SK-N-SH (cell line): Measurements from ENCODE around the gene DUS2. TPM values are rescaled to one million over a fixed set of nuclear protein-coding genes. Genes with fewer than 3 reads are reported as not detected.

Experiments
- CTCF ChIA-PET: fragments of 300-600, 350-600 bp; formaldehyde crosslinking; extraction: SDS; loops from one replicate; lab custom pipeline; 2021; lab: Yijun Ruan, JAX
- POLR2A ChIA-PET: fragments of 350-600 bp; sonication (Branson Sonifier 250); formaldehyde crosslinking; extraction: SDS; loops from one replicate; lab custom pipeline; 2020; ENCODE audit warnings: antibody characterized with exemption, inconsistent platforms; lab: Yijun Ruan, JAX
- DNase-seq: peaks from one replicate; pipeline ENCODE4 v3.0.0; 2012
- H2AFZ ChIP-seq: fragments of 200-600 bp; sonication (generic); 2 replicates; pipeline ENCODE4 v1.8.1; 2016; ENCODE audit warnings: antibody characterized with exemption, mild to moderate bottlenecking, low read depth
- H3F3A ChIP-seq: fragments of 200-600 bp; sonication (generic); replicated peaks from 2 replicates; pipeline ENCODE3; 2016; ENCODE audit warnings: antibody characterized with exemption, mild to moderate bottlenecking; ENCODE audit not compliant: insufficient read depth
- H3K27ac ChIP-seq, 2 experiments: fragments of 200-500 bp in 1 of 2; fragments of 200-600 bp in 1 of 2; sonication (Bioruptor generic) in 1 of 2; sonication (generic), shearing (Covaris generic) in 1 of 2; 2 replicates each; pipeline versions ENCODE4 v1.5.1 to v1.6.1; 2014 to 2016; ENCODE audit warnings: low read depth in 2 of 2, inconsistent platforms in 1 of 2, low read length in 1 of 2, mild to moderate bottlenecking in 1 of 2, mixed read lengths in 1 of 2
- H3K27me3 ChIP-seq: fragments of 200-600 bp; sonication (generic), shearing (Covaris generic); 2 replicates; pipeline ENCODE4 v1.6.1; 2016; ENCODE audit warnings: mixed run types; ENCODE audit not compliant: insufficient read depth
- H3K36me3 ChIP-seq, 2 experiments: fragments of 200-500 bp in 1 of 2; fragments of 200-600 bp in 1 of 2; sonication (Bioruptor generic) in 1 of 2; sonication (generic) in 1 of 2; replicated peaks in 1 of 2; 2 replicates each; pipeline versions ENCODE3 to v1.5.1; 2014 to 2016; ENCODE audit warnings: low read length in 1 of 2, mild to moderate bottlenecking in 1 of 2; ENCODE audit not compliant: insufficient read depth in 2 of 2, control insufficient read depth in 1 of 2
- H3K4me1 ChIP-seq, 2 experiments: fragments of 200-500 bp in 1 of 2; fragments of 200-600 bp in 1 of 2; sonication (Bioruptor generic) in 1 of 2; sonication (generic), shearing (Covaris generic) in 1 of 2; 2 replicates each; pipeline versions ENCODE4 v1.5.1 to v1.6.1; 2014 to 2016; ENCODE audit warnings: low read depth in 1 of 2, low read length in 1 of 2, mixed run types in 1 of 2; ENCODE audit not compliant: insufficient read depth in 2 of 2, control insufficient read depth in 1 of 2
- H3K4me2 ChIP-seq: fragments of 200-600 bp; sonication (generic), shearing (Covaris generic); 2 replicates; pipeline ENCODE4 v1.6.1; 2017; ENCODE audit warnings: mixed run types
- H3K4me3 ChIP-seq, 2 experiments: fragments of 200-500 bp in 1 of 2; fragments of 200-600 bp in 1 of 2; sonication (Bioruptor generic) in 1 of 2; sonication (generic), shearing (Covaris generic) in 1 of 2; 2 replicates each; pipeline versions ENCODE4 v1.5.1 to v1.8.1; 2014 to 2016; ENCODE audit warnings: low read depth in 2 of 2, inconsistent platforms in 1 of 2, low read length in 1 of 2, mild to moderate bottlenecking in 1 of 2, mixed read lengths in 1 of 2, moderate library complexity in 1 of 2
- H3K79me2 ChIP-seq: fragments of 200-600 bp; sonication (generic); 2 replicates; pipeline ENCODE4 v1.8.1; 2017; ENCODE audit warnings: mild to moderate bottlenecking; ENCODE audit not compliant: insufficient read depth
- H3K9ac ChIP-seq: fragments of 200-600 bp; sonication (generic); 2 replicates; pipeline ENCODE4 v1.6.1; 2017; ENCODE audit warnings: mixed run types
- H3K9me2 ChIP-seq: fragments of 200-600 bp; sonication (generic); 2 replicates; pipeline ENCODE4 v1.6.1; 2017; ENCODE audit warnings: mixed run types
- H3K9me3 ChIP-seq: fragments of 200-600 bp; sonication (generic); 2 replicates; pipeline ENCODE4 v1.6.1; 2017; ENCODE audit warnings: mixed run types, mild to moderate bottlenecking, moderate library complexity
- H4K20me1 ChIP-seq: fragments of 200-600 bp; sonication (generic); 2 replicates; pipeline ENCODE4 v1.6.1; 2017; ENCODE audit warnings: mild to moderate bottlenecking, mixed run types; ENCODE audit not compliant: insufficient read depth
- CTCF ChIP-seq: fragments of 200-600 bp; sonication (generic); IDR thresholded peaks from 2 replicates; pipeline ENCODE4 v1.6.1; 2017; ENCODE audit warnings: antibody characterized with exemption, mild to moderate bottlenecking, moderate library complexity
- ELF1 ChIP-seq: IDR thresholded peaks from 2 replicates; pipeline ENCODE4 v1.4.0; 2012
- GATA2 ChIP-seq: sonication (generic); formaldehyde crosslinking; IDR thresholded peaks from 2 replicates; pipeline ENCODE4 v1.5.0; 2020; ENCODE audit warnings: mild to moderate bottlenecking, missing genetic modification reagents
- RAD21 ChIP-seq: IDR thresholded peaks from 2 replicates; pipeline ENCODE4 v1.6.1; 2012; ENCODE audit warnings: mild to moderate bottlenecking, low read length
- REST ChIP-seq: IDR thresholded peaks from 2 replicates; pipeline ENCODE4 v1.6.1; 2012; ENCODE audit warnings: mild to moderate bottlenecking, low read depth, low read length, moderate library complexity
- RFX5 ChIP-seq: IDR thresholded peaks from 2 replicates; pipeline ENCODE4 v1.6.1; 2012; ENCODE audit warnings: mild to moderate bottlenecking, improper control_type of control experiment, low read length
- RXRA ChIP-seq: IDR thresholded peaks from 2 replicates; pipeline ENCODE4 v1.4.0; 2012; ENCODE audit warnings: low read depth, mild to moderate bottlenecking, borderline replicate concordance
- SMC3 ChIP-seq: IDR thresholded peaks from 2 replicates; pipeline ENCODE4 v1.6.1; 2012; ENCODE audit warnings: low read depth, low read length, improper control_type of control experiment
- USF2 ChIP-seq: fragments of 150-350 bp; IDR thresholded peaks from 2 replicates; pipeline ENCODE4 v1.6.1; 2017; ENCODE audit warnings: antibody characterized with exemption, low read length, low read depth, borderline replicate concordance
- ZBTB33 ChIP-seq: IDR thresholded peaks from 2 replicates; pipeline ENCODE4 v1.4.0; 2012; ENCODE audit warnings: low read depth, borderline replicate concordance
- WGBS: methylation state at CpG from one replicate; pipeline ENCODE4 v1.1.6; 2017; ENCODE audit warnings: low lambda C conversion rate; 5-methylcytosine and 5-hydroxymethylcytosine counted together
- polyA plus RNA-seq, 3 experiments: library from polyadenylated mRNA; depleted of rRNA; stranded (reverse); fragments of >200 nt; gene quantifications; 2 replicates each; pipeline ENCODE4 v1.2.3, GENCODE V29; 2012

The DUS2 gene
- polyA plus RNA-seq, 1 of the 3 experiments (the other 2 are of a cell fraction), result 16.1 TPM

GRCh38 chr16:68065716-68066305 is 42.7 kb downstream of the DUS2 start:
- no peak for DNase-seq
- peaks cover 39% of the 10 kb centered on the region for H3F3A ChIP-seq
- H3K9me3 ChIP-seq, result no peaks in the 10 kb centered on the region
- H3K9me2 ChIP-seq, result no peaks in the 10 kb centered on the region
- no peak overlapping the region for H2AFZ ChIP-seq
- ChIA-PET POLR2A (no interaction called here), CTCF (interaction anchor here (0.7 to 2.5 kb wide), 21 partner anchors 10 to 194 kb away, joined by 3 to 12 read pairs (median 4); no protein-coding TSS in a partner anchor)
- no peak overlapping the region for H3K4me3 ChIP-seq
- TF ChIP-seq ZBTB33, result no peak
- no peak for TF ChIP-seq SMC3
- no peak for TF ChIP-seq RFX5
- TF ChIP-seq CTCF, result no peak
- no peak for TF ChIP-seq REST
- no peak for TF ChIP-seq GATA2 (CRISPR knock-in tag)
- TF ChIP-seq RXRA, result no peak
- TF ChIP-seq RAD21, result no peak
- TF ChIP-seq ELF1, result no peak
- no peak for TF ChIP-seq USF2
- peak overlapping the region; percentile 55 for H3K4me2 ChIP-seq
- 79% methylated on average over 6 of the region's 6 CpGs for WGBS
- H3K36me3 ChIP-seq, result peaks cover 7 to 14% of the 10 kb centered on the region in 2 experiments
- H3K27me3 ChIP-seq, result no peaks in the 10 kb centered on the region
- no peaks in the 10 kb centered on the region for H3K79me2 ChIP-seq
- peaks cover 0 to 19% of the 10 kb centered on the region in 2 experiments; a peak in 2 of 4 replicates for H3K4me1 ChIP-seq
- peak overlapping the region; percentile 45; the same call in 1 of the 2 replicates for H3K9ac ChIP-seq
- H4K20me1 ChIP-seq, result 0 out of 2 replicates have a peak, but pooled peaks cover 2% of the 10 kb centered on the region
- peak overlapping the region in 1 of 2 experiments; percentile 70; a peak in 2 of 4 replicates for H3K27ac ChIP-seq
